Tibial nerve (tissue), 4 donors: ENCODE data around the gene LGSN.

Experiments used
- EP300 ChIP-seq, 2 donors: sonication (generic); formaldehyde crosslinking; IDR thresholded peaks; one replicate each; pipeline ENCODE4 v1.6.1; 2017; ENCODE audit warnings: antibody characterized with exemption in 2 of 2, mild to moderate bottlenecking in 1 of 2
- POLR2A ChIP-seq, 2 donors: fragments of 450-650 bp; IDR thresholded peaks; one replicate each; pipeline ENCODE4 v1.6.1; 2017; ENCODE audit warnings: antibody characterized with exemption in 2 of 2, mild to moderate bottlenecking in 2 of 2, moderate library complexity in 2 of 2
- TF ChIP-seq, protein P1 (sequence below), 5 experiments: fragments of 200-600 bp in 3 of 5; fragments of 450-650 bp in 2 of 5; sonication (generic) in 3 of 5; IDR thresholded peaks; one replicate each; pipeline ENCODE4 v1.5.1; 2016 to 2019; ENCODE audit warnings: antibody characterized with exemption in 5 of 5, mild to moderate bottlenecking in 3 of 5, moderate library complexity in 2 of 5

DNA sequence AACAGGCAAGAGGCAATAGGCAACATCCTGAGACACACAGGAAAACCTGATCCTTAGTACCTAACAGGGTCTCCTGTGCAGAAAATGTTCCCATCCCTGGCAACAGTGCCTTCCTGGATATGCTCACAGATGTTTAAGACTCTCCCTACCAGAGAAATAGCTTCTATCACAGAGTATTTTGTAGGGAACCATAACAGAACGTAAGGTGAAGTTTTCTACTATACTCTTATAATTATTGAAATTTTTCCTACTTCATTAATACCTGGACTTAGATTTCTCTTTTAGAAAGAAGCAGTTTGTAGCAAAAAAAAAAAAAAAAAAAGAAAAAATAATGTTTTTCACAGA is 33.5 kb upstream of the LGSN start:
- TF ChIP-seq, protein P1, sequence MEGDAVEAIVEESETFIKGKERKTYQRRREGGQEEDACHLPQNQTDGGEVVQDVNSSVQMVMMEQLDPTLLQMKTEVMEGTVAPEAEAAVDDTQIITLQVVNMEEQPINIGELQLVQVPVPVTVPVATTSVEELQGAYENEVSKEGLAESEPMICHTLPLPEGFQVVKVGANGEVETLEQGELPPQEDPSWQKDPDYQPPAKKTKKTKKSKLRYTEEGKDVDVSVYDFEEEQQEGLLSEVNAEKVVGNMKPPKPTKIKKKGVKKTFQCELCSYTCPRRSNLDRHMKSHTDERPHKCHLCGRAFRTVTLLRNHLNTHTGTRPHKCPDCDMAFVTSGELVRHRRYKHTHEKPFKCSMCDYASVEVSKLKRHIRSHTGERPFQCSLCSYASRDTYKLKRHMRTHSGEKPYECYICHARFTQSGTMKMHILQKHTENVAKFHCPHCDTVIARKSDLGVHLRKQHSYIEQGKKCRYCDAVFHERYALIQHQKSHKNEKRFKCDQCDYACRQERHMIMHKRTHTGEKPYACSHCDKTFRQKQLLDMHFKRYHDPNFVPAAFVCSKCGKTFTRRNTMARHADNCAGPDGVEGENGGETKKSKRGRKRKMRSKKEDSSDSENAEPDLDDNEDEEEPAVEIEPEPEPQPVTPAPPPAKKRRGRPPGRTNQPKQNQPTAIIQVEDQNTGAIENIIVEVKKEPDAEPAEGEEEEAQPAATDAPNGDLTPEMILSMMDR (IDR thresholded peaks at IDR 0.05) = no peak
- TF ChIP-seq POLR2A (IDR thresholded peaks at IDR 0.05) = no peak
- TF ChIP-seq EP300 (IDR thresholded peaks at IDR 0.05) = no peak
